NCI-H526 (cell line): ENCODE results near the gene ATF3.
A peak's percentile ranks its signal among the peaks of the same experiment; 100 is the strongest.

ENCODE experiments used
- DNase-seq, 2 experiments: peaks; one replicate each; lab custom pipeline; 2025; lab: John Stamatoyannopoulos, UW

Gene ATF3

DNA sequence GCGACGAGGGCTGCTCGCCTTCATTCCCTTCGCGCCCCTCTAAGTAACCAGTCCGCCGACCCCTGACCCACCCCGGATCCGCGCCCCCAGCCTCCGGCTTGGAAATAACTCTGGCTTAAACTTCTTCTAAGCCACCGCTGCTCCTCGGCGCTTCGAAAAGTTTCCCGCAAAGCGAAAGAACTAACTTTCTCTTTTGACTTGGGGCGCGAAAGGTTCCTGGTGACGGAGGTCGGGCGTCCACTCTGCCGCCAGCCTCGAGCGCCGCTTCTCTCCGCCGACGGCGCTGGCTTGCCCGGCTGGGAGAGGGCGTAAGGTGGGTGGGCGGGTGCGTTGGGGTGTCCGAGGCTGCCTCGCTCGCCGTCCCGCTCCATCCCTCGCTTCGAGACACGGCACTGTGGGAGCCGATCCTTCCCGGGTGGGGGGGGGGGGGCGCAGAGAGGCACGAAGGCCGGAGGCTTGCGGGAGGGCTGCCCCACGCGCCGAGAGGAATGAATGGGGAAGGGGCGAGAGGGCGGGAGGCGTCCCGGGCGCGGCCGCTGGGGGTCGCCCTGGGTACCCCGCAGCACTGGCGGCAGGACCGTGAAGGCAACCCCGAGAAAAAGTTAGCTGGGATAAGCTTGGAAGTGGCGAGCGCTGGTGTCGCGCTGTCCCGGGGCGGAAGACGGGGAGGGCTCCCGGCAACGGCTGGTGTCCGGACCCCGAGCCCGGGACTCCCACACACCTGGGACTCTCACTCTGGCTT lies 569 bp downstream of the ATF3 start:
- peak in 1 of 2 experiments; percentile 38 for DNase-seq

DNA sequence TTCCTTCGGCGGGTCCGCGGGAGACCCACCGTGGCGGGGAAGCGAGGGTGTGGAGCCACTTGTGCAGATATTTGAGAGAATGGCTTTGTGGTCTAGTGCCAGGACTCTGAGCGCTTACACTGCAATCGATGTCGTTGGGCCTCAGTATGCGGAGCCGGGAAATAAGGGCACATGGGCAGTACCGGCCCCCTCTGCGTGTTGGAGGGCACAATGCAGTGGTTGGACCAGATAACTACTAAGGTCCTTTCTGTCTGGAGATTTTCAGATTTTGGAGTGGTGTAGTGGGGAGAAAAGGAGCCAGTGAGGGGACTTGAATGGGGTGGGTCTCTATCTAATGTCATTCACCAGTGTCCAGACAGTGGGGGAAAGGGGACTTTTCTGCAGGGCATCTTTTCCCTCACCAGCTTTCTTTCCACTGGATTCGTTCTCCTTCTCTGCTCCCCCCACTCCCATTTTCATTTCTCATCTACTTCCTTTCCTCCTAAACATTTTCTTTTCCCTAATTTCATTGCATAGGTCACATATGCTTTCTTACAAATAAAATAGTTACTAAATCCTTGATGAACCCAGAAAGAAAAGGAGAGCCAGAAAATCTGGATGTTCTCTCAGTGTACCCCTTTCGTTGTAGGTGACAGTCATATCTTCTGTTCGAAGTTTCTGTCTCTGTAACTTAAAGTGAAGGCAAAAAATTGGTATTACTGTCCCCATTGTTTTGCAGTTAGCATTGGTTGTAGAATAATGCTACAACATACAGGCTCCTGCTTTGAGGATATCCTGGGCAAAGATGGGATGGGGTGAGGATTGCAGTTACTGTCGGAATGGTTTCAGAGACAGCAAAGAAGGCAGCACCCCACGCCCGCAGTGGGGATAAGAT lies 1.4 kb downstream of the ATF3 start:
- DNase-seq = peak in 1 of 2 experiments; percentile 38

DNA sequence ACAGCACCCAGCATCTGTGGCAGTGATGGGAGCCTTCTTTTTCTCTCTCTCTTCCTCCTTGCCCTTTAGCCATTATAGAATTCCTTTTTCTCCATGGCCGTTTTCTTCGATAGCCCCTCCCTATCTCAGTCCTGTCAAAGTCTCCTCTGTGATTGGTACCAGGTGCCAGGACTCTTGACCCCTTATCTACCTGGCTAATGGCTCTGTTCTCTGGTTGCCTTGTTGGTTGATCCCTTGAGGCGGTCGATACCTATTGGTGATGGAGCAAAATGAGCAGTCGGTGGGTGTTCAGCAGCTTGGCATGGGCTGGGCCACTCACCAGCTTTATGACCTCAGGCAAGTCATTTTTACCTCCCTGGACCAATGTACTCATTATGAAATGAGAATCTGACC lies 2.0 kb downstream of the ATF3 start:
- no peak for DNase-seq

DNA sequence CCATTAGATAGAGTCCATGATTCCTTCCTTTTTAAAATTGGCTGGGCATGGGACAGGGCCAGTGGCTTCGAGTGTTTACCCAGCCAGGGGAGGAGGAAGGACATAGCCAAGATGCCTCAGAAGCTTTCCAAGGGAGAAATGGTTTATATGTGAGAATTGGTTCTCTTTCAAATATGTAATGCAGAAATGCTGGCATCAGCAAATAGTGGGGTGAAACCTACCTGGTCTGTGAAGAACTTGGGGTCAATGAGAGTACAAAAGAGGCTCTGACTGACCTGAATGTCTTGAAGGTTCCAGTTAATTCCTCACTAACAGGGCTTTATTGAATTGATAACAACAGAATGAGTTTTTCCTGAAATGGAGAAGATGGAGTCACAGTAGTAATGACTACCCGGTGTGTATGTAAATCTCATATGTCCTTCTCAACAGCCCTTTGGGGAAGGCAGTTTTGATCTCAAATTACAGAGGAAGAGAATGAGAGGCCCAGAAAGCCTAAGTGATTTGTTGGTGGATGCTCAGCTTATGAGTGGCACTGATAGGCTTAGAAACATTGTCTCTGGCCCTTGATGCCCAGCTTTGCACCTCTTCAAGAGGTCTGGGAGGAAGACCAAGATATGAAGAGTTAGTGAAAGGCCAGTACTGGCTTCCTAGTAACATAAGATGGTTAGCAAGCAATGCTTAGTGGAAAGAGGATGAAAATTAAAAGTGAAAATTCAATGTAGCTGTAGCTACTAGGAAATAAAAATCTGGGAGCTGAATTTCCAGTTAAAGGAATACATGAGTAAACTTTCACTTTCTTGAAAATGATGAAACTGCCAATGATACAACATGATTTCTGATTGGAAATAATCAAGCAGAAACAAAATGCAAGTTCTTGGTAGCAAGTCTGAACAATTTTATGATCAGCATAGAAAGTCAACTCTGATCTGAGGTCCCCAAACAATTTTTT lies 2.7 kb downstream of the ATF3 start:
- no peak for DNase-seq

DNA sequence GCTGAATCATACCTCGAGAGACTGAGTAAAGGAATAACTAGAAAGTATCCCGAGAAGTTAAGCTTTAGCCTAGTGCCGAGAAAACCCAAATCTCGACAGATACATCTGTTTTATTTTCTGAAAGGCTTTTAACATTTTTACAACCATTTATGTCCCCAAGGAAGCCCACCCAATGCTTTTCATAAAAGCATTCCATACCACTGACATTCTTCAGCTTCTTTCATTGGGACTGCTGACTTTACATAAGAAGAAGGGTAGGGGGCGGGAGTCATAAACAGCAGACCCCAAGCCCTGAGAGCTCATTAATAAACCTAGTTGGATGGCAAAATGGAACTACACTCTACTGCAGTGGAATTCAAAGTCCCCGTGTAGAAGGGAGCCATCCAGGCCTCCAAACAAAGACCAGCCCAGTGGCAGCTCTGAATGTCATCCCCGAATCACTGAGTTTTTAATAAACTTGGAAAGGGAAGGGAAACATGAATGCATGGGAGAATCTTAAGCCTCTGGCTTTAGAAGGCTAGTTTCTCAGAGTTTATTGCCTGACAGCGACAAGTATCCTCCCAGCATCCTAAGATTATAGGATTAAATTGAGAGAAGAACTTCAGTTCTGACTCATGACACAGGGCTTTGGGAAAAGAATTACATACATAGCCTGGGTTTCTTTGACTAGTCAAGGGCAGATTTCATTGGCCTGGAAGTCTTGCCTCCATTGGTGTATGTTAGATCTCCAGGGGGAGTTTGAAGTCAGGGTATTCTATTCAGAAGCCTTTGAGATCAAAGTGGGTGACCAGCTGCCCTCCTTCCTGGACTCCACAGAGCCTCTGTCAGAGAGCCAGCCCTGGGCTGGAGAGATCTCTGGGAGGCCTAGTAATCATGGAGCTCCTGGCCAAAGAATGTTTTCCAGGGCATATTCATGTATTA lies 3.7 kb downstream of the ATF3 start:
- no peak for DNase-seq

DNA sequence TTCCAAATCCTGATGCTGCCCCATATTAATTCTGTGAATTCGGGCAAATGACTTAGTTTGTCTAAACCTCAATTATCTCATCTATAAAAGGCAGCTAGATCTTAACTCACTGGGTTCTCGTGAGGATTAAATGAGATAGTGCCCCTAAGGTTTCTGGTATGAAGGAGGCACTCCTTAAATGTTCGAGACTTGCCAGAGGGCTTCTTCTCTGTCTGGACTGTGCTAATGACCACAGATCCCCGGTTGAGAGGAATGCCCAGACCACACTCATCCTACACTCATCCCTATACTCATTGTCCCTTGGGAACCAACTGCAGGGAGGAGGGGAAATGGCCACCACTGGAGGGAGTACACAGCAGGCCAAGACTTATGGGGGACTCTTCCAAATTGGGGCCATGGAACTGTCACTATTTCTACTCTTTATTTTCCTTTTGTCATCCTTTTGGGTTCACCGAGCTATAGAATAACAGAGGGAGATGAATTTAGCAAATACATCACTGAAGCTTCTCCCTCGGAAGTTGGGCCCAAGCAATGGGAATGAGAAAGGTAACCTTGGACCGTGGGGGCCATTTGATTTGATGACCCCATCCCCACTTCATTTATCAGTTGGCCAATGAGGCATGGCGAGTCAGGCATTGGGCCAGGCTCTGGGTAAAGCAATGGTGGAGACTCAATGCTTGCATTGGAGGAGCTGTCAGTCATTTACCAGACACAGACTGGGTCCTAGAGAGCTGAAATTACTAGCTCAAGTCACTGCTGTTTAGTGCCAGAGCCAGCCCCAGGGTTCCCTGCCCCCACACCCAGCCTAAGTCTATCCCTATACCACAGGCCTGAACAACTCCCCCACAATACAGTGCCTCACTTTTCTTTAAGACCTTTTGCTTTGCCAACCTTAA lies 5.1 kb downstream of the ATF3 start:
- DNase-seq = no peak

DNA sequence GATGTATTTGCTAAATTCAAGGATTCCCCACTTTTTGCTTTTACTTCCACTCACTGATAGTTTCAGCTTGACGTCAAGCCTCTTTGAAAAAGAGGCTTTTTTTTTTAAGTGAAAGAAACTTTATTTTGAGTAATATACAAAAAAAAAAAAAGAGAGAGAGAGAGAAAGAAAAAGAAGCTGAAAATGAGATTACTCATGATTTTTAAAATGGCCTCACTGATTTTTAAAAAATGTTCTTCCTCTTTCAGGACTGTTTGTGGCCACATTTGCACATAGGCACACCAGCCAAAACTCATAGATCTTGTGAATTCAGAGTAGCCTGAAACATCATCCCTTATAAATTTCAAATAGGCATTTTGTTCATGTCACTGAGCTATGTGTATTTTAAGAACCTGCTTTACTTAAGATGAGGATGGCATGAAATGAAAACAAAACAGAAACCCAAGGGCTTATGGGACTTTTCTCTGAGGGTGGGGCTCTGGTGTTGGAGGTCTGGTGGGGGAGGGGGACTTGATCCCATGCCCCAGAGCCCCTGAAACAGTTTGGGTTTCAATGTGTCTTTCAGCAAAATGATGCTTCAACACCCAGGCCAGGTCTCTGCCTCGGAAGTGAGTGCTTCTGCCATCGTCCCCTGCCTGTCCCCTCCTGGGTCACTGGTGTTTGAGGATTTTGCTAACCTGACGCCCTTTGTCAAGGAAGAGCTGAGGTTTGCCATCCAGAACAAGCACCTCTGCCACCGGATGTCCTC lies 6.1 kb downstream of the ATF3 start:
- no peak for DNase-seq

DNA sequence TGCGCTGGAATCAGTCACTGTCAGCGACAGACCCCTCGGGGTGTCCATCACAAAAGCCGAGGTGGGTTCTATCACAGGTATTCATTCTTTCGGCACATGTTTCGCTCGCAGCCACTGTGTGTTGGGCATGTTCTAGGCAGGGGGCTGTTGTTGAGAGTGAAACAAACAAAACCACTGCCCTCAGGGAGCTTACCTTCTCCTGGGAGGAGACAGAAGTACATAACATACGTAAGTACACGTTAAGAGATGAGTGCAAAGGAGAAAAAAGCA lies 6.6 kb downstream of the ATF3 start:
- no peak for DNase-seq

DNA sequence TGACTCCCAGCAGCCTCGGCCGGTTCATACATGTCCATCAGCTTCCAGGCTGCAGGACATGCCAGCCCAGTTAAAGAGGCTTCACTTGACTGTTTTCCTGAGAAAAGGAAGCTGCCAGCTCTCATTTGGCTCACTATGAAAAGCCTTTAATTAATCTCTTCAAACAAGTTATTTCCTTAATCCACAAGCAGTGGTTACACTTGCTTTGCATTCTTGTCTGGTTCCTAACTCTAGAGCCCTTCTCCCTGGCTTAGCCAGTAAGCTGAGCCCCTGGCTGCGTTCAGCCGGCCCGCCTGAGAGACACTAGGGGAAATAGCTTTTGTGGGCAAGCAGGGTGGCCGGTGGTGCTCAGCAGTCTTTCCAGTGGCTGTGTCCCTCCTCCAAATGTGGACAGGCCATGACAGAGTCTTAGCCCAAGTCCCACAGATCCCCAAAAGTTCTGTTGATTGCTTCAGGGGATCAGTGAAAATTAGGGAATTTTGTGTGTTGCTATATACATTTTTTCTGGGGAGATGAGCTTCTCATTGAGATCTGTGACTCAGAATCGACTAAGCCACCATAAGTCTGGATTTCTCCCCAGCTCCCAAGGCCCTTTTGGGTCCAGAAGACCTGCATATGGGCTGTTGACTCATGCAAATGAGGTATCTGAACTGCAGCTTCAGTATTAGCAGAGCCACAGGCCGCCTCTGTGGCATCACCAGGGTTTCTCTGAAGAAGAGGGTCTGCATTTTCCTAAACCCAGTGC lies 10.1 kb downstream of the ATF3 start:
- DNase-seq = peak in 1 of 2 experiments; percentile 41

DNA sequence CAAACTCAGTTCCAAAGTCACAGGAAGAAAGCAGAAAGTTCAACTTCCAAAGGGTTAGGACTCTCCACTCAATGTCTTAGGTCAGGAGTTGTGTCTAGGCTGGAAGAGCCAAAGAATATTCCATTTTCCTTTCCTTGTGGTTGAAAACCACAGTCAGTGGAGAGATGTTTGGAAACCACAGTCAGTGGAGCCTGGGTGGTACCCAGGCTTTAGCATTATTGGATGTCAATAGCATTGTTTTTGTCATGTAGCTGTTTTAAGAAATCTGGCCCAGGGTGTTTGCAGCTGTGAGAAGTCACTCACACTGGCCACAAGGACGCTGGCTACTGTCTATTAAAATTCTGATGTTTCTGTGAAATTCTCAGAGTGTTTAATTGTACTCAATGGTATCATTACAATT lies 11.7 kb downstream of the ATF3 start:
- DNase-seq = no peak

DNA sequence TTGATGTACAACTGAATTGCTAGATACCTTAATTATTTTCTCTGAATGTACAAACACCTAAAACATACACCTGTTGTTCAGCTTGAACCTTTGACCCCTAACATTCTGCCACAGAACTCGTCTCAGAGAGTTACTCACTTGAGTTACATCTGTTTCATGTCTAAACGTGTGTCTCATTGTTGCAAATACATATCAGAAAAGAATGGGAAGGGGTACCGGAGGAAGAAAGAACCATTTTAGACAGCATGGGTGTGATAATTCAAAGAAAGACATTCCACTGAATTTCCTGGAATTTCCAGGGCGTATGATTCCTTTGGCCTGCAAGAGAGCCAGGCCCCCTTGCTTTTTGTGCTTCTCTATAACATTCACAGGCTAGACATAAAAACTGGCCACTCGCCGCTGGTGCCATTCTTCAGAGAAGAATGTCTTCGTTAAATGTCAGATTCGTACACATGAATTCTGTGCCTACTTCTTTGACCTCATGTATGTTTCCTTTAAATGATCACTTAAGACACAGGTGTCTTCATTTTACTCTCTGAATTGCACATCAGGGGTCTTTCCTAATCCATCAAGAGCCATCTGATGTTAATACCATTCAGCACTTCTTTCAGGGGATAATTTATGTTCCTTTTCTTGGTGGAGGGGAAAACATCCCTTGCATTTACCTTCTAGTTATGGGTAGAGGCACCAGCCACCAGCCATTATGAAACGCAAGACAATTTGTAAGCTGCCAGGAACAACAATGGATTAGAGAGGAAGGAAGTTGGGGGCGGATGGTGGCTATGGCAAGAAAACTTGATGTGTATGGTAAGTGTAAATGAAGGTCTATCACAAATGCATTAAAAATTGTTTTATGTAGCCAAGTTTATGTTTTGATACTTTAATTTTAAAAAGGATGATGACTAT lies 12.7 kb downstream of the ATF3 start:
- no peak for DNase-seq

DNA sequence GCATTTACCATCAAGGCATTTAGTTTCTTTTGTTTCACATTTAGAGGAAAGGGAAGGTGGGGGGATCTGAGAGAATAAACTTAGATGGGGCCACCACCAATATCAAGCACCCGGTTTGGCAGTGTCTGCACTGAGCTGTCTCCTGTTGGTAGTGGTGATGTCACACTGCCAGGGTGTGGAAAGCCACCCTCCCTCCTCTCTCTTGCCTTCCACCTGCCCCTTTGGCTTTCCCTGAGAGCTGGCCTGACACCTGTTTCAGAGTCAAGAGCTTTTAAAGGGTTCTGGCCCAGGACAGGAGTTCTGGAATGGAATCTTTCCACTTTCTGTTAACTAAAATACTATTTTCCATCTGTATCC lies 13.4 kb downstream of the ATF3 start:
- DNase-seq = no peak

DNA sequence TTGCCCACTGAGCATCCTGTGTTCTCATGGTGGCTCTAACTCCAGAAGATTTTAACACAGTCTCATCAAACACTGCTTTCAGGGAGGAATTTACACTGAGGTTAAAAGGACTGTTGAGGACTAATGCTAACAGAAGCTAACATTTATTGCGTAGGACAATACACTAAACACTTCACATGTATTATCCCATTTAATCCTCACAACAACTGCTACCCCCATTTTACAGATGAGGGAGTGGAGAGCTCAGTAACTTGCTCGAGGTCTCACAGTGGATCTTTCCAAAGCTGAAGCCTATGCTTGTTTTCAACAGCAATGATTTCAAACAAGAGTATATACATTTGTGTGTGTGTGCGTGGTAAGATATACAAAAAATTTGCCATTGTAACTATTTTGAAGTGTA lies 13.9 kb downstream of the ATF3 start:
- DNase-seq = no peak

DNA sequence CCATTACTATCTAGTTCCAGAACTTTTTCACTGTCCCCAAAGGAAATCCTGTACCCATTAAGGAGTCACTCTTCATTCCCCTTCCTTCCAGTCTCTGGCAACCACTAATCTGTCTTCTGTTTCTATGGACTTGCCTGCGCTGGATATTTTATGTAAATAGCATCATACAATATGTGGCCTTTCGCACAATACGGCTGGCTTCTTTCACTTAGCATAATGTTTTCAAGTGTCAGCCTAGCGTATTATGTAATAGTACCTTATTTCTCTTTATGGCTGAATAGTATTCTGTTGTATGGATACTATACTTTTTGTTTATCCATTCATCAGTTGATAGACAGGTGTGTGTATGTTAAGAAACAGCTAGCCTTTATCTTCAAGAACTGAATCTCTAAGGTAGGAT lies 14.3 kb downstream of the ATF3 start:
- DNase-seq = no peak

DNA sequence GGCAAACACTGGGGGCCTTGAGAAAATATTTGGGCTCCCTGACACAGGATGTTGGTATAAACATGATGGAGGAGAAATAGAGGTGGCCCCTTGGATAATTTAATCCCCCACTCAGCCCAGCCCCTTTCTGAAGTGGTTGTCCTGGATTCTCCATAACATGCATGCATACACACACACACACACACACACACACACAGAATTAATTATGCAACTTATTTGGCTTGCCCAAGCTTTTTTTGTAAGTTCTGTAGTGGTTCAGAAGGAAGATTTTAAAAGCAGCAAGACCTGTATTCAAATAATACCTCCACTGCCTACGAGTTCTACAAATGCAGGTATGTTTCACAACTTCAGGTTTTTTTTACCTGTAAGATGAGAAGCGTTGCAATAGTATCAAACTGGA lies 15.0 kb downstream of the ATF3 start:
- DNase-seq = no peak

DNA sequence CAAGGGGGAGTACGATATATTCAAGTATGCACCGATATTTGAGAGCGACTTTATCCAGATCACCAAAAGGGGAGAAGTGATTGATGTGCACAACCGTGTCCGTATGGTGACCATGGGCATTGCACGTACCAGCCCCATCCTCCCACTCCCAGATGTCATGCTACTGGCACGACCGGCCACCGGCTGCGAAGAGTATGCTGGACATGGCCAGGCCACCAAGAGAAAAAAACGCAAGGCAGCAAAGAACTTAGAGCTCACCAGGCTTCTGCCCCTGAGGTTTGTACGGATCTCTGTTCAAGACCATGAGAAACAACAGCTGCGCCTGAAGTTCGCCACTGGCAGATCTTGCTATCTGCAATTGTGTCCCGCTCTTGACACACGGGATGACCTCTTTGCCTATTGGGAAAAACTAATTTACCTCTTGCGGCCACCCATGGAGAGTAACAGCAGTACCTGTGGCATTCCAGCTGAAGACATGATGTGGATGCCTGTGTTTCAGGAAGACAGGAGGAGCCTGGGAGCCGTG lies 16.5 kb downstream of the ATF3 start:
- no peak for DNase-seq

DNA sequence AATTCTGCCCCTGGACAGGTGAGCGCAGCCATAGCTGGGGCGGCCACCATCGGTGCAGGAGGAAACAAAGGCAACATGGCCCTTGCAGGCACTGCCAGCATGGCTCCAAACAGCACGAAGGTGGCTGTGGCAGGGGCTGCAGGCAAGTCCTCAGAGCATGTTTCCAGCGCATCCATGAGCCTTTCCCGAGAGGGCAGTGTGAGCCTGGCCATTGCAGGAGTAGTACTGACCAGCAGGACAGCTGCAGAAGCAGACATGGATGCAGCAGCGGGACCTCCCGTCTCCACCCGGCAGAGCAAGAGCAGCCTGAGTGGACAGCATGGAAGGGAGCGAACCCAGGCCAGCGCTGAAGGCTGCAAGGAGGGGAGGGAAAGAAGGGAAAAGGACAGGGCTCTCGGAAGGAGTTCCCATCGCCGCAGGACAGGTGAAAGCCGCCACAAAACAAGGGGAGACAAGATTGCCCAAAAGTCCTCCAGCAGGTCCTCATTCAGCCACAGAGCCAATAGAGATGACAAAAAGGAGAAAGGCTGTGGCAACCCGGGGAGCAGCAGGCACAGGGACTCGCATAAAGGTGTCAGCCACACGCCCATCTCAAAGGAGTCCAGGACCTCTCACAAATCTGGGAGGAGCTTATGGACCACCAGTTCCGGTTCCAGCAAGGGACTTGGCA lies 17.4 kb downstream of the ATF3 start:
- no peak for DNase-seq
